HG02610 (cell line): Measurements from ENCODE around the gene SLC66A2.

Source experiments
- ATAC-seq: cut with Tn5 transposase; IDR thresholded peaks from one replicate; pipeline ENCODE4 v1.9.1; 2021; ENCODE audit warnings: mild to moderate bottlenecking, moderate library complexity; ENCODE audit not compliant: unreplicated experiment

SLC66A2 gene

DNA sequence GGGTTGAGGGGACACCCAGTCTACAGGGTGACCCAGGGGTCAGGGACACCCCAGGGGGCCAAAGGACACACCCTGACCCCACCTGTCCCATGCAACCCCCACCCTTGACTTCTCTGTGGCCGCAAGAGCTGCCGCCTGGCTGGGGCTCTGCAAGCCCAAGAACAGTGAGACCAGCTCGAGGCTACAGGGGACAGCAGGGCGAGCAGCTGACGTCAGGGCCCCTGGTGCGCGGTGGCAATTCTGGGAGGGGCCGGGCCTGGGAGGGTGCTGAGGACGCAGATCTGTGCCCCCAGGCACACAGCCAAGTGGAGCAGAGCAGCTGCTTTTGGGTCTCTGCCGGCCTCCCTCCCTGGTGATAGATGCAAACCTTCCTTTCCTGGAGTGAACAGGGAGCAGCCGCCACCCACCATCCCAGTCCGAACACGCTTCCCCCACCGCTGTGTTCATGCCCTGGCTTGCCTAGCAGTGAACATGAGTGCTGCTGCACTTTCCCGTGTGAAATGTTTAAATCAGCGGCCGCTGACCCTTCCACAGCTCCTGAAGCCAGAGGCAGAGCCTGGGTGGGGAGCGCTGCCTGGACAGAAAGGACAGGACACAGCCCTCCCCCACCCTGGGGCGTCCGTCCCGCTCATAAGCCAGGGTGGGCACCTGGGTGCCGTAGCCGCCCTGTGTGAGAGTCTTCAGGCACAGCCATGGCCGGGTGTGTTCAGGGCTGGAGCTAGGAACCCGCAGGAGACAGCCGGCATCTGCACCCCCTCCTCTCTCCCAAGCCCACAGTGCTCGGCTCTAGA is 46.9 kb downstream of the SLC66A2 start:
- ATAC-seq = no peak

DNA sequence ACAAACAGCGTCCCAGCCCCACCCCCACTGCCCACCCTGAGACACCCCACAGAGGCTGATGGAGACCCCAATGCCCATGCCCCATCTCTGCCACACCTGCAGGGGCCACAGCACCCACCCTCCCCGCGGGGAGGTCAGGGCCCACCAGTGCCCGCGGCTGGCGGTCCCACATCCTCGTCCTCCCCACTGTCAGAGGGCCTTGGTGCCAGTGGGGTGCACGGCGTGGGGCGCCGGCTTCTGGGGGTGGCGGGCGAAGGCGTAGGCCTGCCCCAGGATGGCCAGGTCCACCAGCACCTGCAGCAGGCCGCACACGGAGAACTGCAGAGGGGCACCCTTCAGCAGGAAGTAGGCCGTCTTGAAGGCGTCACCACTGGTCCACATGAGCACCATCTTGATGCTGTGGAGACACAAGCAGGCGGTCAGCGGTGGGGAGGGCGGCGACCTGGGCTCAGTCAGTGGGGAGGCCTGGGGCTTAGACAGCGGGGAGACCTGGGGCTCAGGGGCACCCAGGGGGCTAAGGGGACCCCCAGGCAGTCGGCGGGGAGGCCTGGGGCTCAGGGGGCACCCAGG is 47.6 kb downstream of the SLC66A2 start:
- ATAC-seq = no peak

DNA sequence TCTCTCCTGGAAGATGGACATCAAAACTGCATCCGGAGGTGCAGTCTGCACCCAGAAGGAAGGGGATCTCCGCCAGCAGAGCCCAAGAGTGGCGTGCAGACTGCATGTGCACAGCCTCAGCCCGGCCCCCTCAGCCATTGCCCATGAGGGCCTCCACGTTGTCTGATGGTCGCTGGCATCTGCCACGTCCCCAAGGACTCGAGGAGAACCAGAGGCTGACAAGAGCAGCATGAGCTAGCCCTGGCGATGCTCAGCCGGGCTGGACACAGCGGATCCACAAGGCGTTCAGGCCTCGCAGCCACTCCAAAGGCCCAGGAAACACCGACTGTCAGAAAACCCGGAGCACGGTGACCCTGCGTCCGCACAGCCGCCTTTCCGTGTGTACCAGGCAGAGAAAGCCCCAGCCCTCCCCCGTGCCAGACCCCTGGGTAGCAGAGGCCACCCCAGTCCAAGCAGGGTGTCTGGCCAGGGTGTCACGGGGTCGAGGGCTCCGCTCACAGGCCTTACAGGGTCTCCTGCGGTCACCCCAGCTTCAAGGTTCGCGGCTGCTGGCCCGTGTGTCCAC is 48.3 kb downstream of the SLC66A2 start:
- ATAC-seq = no peak

DNA sequence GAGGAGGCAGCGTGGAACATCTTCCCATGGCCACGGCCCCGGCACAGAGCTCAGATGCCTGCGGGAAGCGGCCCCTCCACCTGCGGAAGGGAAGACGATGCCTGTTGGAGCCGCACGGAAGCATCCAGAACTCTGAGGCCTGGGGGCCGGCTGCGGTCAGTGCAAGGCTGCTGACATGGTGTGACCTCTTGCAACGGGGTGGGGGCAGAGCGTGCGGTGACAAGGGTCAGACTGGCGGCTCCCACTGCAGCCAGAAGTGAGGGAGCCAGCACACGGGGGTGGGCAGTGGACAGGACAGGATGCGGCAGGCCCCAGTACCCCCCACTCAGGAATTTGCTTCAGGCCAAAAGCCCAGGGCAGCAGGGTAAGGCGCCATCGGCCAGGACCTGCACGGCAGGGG is 48.8 kb downstream of the SLC66A2 start:
- ATAC-seq = no peak

DNA sequence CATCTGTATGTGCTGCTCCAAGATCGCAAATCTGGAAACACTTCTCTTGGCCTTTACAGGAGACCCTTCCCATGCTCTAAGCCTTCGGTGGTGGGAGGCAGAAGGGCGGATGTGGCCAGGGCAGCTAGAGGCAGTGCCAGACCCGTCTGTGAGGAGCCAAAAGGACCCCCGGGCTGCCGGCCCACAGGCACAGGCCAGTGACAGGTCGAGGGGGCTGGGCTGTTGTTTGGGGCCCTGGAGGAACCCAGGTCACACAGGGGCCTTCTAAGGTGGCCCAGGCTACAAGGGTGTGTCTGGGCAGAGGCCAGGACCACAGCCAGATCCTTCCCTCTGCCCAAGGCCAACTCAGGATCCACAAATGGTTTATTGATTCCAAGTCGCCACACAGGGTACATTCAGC is 49.4 kb downstream of the SLC66A2 start:
- no peak for ATAC-seq

DNA sequence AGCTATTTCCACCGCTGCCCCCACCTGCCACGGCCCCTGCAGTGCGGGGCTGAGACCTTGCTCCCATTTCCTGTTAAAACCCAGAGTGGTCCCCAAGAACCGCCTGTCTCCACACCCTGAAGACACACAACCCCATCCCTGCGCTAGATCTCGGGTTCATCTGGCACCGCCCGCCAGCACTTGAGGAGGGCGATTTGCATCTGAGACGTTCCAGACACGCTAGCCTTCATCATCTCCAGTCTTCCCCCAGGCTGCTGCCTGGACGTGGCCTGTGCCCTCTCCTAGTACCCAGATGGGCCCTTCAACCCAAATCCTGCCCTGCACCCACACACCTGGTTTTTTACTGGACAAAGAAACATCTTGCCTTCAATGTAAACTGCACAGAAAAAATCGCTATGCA is 49.8 kb downstream of the SLC66A2 start:
- ATAC-seq = no peak

DNA sequence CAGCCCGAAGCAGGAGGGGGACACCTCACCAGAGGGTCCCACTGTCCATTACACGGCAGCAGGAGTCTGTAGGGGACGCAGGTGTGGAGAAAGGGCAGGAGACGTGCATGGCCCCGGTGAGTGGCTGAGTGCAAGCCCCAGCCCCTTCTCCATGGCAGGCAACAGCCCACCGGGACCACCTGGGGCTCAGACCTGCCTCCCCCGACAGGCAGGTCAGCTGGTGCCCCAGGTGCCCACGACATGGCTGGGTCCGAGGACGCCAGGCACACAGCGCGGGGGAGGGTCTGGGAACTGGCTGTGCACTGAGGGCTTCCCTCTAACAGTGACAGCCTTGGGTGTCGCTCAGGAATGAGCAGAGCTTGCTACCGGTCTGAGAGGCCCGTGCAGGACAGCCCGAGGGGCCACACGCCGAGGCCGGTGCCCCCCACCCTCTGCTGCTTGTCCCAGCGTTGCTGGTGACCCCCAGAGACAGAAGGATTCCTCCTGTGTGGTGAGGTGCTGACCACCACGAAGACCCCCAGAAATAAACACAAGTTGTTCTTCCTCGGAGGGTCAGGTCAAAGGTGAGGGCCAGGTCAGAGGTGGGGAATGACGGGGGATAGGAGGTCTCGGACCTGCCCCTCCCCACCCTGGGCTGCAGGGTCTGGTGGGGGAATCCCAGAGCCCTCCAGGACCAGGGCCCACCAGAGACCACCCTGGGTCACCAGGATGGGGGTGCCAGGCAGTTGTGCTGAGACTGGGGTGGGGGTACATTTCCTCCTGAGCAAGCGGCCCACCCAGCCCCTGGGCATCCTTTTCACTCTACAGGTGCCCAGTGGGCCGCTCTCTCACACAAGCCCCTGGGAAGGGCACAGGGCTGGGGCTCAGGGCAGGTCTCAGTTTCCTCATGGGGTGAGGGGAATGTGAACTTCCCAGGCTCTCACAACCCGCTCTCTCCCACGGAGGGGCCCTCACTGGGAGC is 50.6 kb downstream of the SLC66A2 start:
- no peak for ATAC-seq

DNA sequence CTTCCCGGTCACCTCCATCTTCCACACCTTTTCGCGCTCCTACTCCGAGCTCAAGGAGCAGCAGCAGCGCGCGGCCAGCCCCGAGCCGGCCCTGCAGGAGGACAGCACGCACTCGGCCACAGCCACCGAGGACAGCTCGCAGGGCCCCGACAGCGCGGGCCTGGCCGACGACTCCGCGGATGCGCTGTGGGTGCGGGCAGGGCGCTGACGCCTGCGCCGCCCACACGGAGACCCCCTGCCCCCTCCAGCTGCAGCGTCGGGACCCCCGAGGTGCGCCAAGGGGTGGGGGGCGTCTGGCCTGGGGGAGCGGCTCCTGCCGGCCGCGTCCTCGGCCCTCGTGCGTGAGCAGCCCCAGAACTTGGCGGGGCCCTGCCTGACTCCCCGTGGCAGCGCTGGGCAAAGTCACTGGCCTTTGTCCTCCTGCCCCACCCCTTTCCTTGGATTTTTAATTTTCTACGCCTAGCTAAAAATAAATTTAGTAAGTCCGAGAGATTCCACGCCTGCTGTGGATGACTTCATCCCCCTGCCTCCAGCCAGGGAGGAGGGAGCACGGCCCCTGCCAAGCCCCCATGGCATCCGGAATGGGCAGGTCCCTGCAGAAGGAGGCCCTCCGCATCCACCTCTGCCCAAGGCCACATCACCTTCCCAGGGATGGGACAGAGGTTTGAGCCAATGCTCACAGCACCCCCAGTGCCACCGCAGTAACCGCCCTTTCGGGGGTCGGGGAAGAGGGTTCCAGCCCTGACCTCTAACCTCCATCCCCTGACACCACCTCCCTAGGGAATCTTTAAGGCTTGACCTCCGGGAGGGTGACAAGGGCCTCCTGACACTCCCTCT is 51.6 kb downstream of the SLC66A2 start:
- ATAC-seq = no peak

DNA sequence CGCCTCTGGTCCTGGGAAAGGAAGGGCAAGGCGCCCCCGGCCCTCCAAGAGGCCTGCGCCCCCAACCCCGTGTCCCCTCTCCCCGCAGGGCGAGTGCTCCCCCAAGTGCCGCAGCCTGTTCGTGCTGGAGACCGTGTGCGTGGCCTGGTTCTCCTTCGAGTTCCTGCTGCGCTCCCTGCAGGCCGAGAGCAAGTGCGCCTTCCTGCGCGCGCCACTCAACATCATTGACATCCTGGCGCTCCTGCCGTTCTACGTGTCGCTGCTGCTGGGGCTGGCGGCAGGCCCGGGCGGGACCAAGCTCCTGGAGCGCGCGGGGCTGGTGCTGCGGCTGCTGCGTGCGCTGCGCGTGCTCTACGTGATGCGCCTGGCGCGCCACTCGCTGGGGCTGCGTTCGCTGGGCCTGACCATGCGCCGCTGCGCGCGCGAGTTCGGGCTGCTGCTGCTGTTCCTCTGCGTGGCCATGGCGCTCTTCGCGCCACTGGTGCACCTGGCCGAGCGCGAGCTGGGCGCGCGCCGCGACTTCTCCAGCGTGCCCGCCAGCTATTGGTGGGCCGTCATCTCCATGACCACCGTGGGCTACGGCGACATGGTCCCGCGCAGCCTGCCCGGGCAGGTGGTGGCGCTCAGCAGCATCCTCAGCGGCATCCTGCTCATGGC is 52.4 kb downstream of the SLC66A2 start:
- ATAC-seq = no peak

DNA sequence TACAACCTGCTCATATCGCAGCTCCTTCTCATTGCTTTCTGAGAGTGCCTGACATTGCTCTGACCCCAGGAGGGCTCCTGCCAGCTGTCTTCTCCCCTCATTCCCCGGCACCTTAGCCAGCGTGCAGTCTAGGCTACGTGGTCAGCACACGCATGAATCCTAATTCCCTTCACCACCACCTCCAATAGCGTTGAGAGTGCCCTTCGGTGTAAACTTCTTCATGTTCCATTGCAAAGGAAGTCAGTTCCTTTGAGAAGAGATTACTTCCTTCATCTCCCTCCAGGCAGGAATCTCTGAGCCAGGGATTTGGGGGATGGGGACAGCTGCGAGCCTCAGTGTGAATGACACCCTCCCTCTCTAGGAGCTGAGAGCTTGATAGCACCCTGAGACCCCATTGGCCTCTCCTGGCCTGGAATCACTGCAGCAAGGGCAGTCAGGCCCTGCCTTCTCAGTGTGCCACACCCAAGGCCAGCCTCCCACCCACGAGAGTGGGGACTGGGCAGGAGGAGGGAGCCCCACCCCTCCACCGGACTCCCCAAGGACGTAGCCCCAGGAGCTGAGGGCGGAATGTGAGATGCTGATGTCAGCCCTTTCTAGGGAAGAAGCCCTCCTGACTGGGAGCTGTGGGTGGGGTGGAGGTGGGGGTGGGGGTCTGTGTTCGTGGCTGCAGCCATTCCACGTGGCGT is 53.4 kb downstream of the SLC66A2 start:
- ATAC-seq = no peak

DNA sequence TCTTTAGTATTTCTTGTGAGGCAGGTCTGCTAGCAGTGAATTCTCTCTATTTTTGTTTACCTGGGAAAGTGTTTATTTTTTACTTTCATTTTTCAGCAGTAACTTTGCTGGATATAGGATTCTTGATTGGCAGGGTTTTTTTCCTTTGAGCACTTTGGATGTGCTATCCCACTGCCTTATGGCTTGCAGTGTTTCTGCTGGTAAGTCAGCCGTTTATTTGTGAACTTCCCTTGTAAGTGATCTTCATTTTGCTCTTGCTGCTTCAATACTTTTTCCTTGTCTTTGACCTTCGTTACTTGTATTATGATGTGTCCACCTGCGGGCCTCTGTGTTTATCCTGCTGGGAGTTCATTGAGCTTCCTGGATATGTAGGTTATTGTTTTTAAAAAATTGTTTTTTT is 54.7 kb downstream of the SLC66A2 start:
- no peak for ATAC-seq

DNA sequence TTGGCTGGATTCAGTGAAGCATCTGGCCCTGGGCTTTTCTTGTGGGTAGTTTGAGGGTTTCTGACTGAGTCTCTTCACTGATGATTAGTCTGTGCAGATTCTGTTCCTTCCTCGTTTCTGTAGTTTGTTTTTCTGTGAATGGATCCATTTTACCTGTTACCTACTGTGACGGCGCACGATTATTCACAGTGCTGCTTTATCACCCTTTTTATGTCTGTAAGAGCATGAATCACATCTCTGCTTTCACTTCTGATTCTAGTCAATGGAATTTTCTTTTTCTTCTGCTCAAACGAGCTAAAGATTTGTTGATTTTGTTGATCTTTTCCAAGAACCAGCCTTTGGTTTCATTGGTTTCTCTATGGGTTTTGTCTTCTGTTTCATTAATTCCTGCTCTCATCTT is 60.8 kb downstream of the SLC66A2 start:
- no peak for ATAC-seq

DNA sequence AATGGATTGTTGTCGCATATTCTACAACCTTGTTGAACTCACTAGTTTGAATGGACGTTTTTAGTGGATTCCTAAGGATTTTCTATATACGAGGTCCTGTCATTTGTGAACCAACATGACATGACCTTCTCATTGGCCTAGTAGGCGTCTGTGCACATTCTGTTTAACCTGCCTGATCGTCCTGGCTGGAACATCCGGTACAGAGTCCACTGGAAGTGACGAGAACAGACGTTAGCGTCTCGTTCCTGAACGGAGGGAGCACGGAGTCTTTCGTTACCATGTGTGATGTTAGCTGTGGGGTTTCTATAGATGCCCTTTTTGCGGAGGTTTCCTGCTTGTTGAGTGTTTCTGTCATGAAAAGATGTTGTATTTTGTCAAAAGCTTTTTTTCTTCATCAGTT is 61.9 kb downstream of the SLC66A2 start:
- no peak for ATAC-seq

DNA sequence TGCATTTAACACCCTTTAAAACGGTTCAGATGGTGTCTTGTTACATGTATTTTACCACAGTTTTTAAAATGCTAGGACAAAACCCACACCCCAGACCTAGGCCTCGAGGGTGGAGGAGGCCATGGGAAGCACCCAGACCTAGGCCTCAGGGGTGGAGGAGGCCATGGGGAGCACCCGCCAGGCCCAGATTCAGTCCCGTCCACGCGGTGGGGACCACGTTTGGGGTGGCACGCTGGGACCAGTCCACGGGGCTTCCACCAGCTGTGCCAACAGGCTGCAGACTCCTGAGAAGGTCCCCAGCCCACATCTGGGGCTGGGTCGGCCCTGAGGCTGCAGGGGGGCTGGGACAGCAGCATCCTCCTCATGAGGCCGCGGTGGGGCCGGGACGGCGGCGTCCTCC is 63.4 kb downstream of the SLC66A2 start:
- ATAC-seq = no peak

DNA sequence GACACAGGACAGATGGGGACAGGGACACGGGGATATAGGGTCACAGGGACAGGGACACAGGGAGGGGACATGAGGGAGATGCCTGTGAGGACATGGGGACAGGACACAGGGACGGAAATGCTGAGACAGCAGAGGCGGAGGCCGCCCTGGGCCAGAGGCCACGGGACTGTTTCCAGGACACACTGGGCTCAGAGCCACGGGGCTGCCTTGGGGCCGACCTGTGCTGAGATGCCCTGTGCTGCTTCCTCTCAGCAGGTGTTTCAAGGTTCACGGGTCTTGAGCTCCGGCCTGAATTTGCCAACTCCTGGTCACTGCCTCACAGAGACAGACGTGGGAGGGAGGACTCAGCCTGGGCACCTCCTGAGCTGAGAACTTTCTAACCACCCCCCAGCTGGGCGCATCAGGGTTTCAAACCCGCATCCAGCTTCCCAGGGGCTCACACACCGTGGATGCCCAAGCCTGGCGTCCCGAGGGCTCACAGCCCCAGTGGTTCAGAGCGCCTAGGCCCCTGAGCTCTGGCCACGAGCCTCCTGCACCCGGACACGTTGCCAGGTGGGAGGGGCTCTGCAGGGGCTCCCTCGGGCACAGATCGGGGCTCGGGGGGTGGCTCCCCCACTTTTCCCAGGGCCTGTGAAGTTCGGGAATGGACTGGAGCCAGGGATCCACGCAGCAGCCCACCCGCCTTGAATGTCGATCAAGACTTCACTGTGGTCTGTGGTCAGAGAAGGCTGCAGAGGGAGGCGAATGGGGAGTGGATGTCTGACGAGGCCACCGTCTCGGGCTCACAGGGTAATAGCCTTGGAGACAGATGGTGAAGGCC is 64.1 kb downstream of the SLC66A2 start:
- no peak for ATAC-seq

DNA sequence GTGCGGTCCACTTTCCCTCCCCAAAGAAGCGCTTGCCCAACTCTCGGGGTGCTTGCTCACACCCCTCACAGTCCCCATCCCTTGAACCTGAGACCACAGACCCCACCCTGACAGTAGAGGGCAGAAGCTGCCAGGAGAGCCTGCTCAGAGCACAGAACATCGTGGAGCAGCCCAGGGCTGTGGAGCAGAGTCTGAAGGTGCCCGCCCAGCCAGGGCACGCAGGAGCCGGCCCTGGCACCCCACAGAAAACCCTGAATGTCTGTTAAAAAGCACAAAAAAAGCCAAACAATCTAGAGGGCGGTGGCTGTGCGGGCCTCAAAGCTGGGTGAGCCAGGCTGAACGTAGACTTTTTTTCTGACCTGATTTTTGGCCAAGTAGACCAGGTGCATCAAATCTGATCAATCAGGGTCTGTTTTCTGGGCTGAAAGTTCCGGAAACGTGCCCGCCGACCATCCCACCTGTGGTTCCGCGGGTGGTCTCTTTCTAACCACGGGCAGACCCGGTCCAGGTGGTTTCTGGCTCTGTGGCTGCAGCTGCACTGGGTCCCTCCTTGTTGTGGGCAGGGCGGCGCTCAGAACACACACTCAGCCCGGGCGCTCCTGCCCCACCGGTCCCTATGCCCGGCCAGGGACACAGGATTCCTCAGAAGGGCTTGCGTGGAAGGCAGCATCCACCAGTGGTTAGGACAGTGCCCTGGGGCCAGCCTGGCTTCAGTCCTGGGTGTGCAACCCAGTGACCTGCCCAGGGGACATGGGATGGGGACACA is 66.3 kb downstream of the SLC66A2 start:
- no peak for ATAC-seq

DNA sequence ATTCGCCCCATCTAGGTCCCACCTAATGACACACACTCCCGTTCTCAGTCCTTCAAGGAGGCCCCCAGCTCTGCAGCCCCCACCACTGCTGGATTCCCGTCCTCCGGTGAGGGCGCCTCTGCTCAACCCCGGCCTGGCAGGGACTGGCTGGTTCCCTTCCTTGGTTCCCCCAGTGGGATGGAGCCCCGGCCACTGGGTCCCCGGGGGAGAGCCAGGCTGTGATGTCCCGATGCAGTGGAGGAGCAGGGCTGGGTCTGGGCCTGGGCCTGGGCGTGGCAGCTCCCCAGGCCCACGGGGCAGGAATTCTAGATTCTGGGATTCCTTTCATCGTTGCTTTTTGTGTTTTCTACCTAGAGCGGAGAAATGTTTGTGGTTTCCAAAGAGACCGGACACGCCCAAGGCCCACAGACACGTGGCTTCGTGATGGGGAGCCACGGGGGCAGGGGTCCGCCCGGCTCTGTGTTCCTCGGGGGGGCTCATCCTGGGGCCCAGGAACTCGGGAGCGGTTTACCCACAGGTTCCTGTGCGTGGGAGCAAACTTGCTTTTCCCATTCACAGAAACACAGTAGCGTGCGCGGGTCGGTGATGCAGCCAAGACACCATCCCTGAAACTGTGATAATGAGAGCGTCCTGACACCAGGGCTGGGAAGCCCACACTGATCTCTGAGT is 67.0 kb downstream of the SLC66A2 start:
- ATAC-seq = no peak
